Heart left ventricle (tissue), 13 donors: ENCODE data around the gene MYO16.

ENCODE experiments used
- POLR2A ChIP-seq, 2 donors: fragments of 450-650 bp; IDR thresholded peaks; one replicate each; pipeline ENCODE4 v1.6.1; 2017; ENCODE audit warnings: antibody characterized with exemption in 2 of 2, mild to moderate bottlenecking in 2 of 2, moderate library complexity in 2 of 2
- TF ChIP-seq, protein P1 (sequence below), 12 donors: fragments of 200-600 bp; sonication (generic) in 4 of 12; IDR thresholded peaks; one replicate each; pipeline versions ENCODE4 v1.5.0 to v1.8.0; 2018 to 2022; ENCODE audit warnings: antibody characterized with exemption in 12 of 12, mild to moderate bottlenecking in 5 of 12
- donor health status: ischemic (EF 13 %, LVEDD 7.1; RV severe dilation, severe dysfunction).
- donor health status: DM: no; HTN: yes; CAD: no.
- donor health status: DM: no; HTN: no; CAD: no.
- donor health status: ischemic (EF 25% LVEDD 6.9; RV normal size, moderate dysfunction).
- donor health status: ischemic (EF 25% LVEDD 5.7; RV mildly dilated, moderate dysfunction).
- donor health status: ischemic (EF 35%, LVEDD 5.7; RV mildly dilated, moderate dysfunction).
- donor health status: nonischemic (EF 11% LVEDD 7.7; RV severe dilation, severe dysfunction).
- donor health status: DM: yes; HTN: yes; CAD: no.
- donor health status: PGD.
- donor health status: ischemic (EF 29% LVEDD 5.4; RV normal size, mild dysfunction).
- donor health status: nonischemic (EF 23%, LVEDD 6.1; RV moderate dilation, normal function).

DNA sequence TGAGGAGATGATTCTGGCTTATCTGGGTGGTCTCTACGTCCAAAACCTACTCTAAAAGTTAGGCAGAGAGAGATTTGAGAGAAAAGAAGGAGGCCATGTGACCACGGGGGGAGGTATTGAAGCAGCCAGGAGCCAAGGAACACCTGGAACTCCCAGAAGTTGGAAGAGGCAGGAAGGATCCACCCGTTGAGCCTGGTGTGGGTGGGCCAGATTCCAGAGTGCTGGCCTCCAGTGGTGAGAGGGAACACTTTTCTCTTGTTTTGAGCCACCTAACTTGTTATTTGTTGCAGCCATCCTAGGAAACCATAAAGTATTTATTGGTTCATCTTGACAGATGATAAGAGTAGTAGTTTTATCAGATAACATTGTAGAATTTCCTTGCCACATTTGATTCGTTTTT, 396.9 kb downstream of the MYO16 start:
- TF ChIP-seq, protein P1, sequence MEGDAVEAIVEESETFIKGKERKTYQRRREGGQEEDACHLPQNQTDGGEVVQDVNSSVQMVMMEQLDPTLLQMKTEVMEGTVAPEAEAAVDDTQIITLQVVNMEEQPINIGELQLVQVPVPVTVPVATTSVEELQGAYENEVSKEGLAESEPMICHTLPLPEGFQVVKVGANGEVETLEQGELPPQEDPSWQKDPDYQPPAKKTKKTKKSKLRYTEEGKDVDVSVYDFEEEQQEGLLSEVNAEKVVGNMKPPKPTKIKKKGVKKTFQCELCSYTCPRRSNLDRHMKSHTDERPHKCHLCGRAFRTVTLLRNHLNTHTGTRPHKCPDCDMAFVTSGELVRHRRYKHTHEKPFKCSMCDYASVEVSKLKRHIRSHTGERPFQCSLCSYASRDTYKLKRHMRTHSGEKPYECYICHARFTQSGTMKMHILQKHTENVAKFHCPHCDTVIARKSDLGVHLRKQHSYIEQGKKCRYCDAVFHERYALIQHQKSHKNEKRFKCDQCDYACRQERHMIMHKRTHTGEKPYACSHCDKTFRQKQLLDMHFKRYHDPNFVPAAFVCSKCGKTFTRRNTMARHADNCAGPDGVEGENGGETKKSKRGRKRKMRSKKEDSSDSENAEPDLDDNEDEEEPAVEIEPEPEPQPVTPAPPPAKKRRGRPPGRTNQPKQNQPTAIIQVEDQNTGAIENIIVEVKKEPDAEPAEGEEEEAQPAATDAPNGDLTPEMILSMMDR (IDR thresholded peaks at IDR 0.05) = no peak
- TF ChIP-seq POLR2A (IDR thresholded peaks at IDR 0.05) = no peak
